ENCODE measurements around the gene CHTOP. TPM values are rescaled to one million over a fixed set of nuclear protein-coding genes. Genes with fewer than 3 reads are reported as not detected.
A peak's percentile ranks its signal among the peaks of the same experiment; 100 is the strongest.

The CHTOP gene
- total and polyA plus RNA-seq, 2 of the 13 experiments (the other 11 are each of a cell fraction or from before 2014, with no cell fraction given), result 38.0 to 51.9 TPM

DNA sequence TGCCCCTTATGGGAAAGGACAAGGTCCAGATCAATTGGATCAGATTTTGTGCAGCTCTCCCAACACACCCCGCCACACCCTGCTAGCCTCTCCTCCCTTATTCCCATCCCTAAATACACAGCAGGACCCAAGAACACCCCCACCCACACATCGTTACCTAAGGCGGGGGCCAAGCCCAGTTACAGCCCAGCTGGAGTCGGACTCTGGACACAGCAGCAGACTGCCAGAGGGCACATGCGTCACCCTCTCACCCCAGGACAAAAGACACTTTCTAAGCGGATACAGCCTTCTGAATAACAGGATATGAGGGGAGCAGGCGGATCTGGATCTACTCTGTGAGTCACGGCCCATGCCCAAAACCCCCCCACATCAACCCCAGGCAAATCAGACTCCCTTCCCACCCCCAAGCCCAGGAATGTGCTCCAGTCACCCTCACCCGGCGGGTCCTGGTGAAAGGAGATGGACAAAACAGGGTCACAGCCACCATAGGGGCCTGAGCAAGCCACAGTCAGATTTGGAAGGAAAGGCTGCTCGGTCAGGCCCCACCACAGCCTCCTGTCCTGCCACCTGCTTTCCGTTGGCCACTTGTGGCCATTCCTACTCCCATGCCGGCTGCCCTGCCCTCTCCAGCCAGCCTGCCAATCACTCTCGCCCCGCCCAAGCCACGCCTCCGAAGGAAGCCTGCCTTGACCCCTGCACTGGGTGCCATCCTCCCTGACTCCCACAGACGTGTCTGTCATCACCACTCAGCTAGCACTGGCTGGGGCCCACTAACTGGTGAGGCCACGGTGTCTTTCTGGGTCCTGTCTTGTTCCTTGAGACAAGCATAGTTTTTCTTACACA lies 24.9 kb upstream of the CHTOP start (continued):
- TF ChIP-seq, protein P1, sequence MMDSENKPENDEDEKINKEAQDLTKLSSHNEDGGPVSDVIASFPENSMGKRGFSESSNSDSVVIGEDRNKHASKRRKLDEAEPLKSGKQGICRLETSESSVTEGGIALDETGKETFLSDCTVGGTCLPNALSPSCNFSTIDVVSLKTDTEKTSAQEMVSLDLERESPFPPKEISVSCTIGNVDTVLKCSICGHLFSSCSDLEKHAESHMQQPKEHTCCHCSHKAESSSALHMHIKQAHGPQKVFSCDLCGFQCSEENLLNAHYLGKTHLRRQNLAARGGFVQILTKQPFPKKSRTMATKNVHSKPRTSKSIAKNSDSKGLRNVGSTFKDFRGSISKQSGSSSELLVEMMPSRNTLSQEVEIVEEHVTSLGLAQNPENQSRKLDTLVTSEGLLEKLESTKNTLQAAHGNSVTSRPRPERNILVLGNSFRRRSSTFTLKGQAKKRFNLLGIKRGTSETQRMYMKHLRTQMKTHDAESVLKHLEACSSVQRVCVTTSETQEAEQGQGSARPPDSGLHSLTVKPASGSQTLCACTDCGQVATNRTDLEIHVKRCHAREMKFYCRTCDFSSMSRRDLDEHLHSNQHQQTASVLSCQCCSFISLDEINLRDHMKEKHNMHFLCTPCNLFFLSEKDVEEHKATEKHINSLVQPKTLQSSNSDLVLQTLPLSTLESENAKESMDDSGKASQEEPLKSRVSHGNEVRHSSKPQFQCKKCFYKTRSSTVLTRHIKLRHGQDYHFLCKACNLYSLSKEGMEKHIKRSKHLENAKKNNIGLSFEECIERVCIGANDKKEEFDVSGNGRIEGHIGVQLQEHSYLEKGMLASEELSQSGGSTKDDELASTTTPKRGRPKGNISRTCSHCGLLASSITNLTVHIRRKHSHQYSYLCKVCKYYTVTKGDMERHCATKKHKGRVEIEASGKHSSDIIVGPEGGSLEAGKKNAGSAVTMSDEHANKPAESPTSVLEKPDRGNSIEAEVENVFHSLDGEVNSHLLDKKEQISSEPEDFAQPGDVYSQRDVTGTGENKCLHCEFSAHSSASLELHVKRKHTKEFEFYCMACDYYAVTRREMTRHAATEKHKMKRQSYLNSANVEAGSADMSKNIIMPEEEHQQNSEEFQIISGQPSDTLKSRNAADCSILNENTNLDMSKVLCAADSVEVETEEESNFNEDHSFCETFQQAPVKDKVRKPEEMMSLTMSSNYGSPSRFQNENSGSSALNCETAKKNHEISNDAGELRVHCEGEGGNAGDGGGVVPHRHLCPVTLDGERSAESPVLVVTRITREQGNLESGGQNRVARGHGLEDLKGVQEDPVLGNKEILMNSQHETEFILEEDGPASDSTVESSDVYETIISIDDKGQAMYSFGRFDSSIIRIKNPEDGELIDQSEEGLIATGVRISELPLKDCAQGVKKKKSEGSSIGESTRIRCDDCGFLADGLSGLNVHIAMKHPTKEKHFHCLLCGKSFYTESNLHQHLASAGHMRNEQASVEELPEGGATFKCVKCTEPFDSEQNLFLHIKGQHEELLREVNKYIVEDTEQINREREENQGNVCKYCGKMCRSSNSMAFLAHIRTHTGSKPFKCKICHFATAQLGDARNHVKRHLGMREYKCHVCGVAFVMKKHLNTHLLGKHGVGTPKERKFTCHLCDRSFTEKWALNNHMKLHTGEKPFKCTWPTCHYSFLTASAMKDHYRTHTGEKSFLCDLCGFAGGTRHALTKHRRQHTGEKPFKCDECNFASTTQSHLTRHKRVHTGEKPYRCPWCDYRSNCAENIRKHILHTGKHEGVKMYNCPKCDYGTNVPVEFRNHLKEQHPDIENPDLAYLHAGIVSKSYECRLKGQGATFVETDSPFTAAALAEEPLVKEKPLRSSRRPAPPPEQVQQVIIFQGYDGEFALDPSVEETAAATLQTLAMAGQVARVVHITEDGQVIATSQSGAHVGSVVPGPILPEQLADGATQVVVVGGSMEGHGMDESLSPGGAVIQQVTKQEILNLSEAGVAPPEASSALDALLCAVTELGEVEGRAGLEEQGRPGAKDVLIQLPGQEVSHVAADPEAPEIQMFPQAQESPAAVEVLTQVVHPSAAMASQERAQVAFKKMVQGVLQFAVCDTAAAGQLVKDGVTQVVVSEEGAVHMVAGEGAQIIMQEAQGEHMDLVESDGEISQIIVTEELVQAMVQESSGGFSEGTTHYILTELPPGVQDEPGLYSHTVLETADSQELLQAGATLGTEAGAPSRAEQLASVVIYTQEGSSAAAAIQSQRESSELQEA (CRISPR knock-in tag; IDR thresholded peaks at IDR 0.05; ENCODE audit: not compliant biosample characterization), result no peak
- TF ChIP-seq, protein P2, sequence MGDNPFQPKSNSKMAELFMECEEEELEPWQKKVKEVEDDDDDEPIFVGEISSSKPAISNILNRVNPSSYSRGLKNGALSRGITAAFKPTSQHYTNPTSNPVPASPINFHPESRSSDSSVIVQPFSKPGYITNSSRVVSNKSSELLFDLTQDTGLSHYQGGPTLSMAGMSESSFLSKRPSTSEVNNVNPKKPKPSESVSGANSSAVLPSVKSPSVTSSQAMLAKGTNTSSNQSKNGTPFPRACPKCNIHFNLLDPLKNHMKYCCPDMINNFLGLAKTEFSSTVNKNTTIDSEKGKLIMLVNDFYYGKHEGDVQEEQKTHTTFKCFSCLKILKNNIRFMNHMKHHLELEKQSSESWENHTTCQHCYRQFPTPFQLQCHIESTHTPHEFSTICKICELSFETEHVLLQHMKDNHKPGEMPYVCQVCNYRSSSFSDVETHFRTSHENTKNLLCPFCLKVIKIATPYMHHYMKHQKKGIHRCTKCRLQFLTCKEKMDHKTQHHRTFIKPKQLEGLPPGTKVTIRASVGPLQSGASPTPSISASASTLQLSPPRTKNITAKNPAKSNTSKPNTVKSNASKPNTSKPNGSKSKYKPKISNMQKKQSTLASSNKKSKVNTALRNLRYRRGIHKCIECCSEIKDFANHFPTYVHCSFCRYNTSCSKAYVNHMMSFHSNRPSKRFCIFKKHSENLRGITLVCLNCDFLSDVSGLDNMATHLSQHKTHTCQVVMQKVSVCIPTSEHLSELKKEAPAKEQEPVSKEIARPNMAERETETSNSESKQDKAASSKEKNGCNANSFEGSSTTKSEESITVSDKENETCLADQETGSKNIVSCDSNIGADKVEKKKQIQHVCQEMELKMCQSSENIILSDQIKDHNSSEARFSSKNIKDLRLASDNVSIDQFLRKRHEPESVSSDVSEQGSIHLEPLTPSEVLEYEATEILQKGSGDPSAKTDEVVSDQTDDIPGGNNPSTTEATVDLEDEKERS (CRISPR knock-in tag; IDR thresholded peaks at IDR 0.05), result no peak; the same call in 1 of the 2 replicates
- TF ChIP-seq ZNF546 (CRISPR knock-in tag; conservative IDR thresholded peaks at IDR 0.05) (no peak), SP5 (CRISPR knock-in tag; IDR thresholded peaks at IDR 0.05; ENCODE audit: borderline replicate concordance, low read depth) (peak; percentile 95), NKX3-1 (CRISPR knock-in tag; IDR thresholded peaks at IDR 0.05) (no peak), ZNF468 (CRISPR knock-in tag; IDR thresholded peaks at IDR 0.05) (no peak), ZNF720 (CRISPR knock-in tag; IDR thresholded peaks at IDR 0.05) (no peak), ZNF577 (CRISPR knock-in tag; IDR thresholded peaks at IDR 0.05; ENCODE audit: borderline replicate concordance, low read depth) (0 out of 2 replicates have a peak, but pooled peaks have one; percentile 48)
- TF ChIP-seq, protein P3, sequence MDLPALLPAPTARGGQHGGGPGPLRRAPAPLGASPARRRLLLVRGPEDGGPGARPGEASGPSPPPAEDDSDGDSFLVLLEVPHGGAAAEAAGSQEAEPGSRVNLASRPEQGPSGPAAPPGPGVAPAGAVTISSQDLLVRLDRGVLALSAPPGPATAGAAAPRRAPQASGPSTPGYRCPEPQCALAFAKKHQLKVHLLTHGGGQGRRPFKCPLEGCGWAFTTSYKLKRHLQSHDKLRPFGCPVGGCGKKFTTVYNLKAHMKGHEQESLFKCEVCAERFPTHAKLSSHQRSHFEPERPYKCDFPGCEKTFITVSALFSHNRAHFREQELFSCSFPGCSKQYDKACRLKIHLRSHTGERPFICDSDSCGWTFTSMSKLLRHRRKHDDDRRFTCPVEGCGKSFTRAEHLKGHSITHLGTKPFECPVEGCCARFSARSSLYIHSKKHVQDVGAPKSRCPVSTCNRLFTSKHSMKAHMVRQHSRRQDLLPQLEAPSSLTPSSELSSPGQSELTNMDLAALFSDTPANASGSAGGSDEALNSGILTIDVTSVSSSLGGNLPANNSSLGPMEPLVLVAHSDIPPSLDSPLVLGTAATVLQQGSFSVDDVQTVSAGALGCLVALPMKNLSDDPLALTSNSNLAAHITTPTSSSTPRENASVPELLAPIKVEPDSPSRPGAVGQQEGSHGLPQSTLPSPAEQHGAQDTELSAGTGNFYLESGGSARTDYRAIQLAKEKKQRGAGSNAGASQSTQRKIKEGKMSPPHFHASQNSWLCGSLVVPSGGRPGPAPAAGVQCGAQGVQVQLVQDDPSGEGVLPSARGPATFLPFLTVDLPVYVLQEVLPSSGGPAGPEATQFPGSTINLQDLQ (CRISPR knock-in tag; IDR thresholded peaks at IDR 0.05), result no peak
- TF ChIP-seq, protein P4, sequence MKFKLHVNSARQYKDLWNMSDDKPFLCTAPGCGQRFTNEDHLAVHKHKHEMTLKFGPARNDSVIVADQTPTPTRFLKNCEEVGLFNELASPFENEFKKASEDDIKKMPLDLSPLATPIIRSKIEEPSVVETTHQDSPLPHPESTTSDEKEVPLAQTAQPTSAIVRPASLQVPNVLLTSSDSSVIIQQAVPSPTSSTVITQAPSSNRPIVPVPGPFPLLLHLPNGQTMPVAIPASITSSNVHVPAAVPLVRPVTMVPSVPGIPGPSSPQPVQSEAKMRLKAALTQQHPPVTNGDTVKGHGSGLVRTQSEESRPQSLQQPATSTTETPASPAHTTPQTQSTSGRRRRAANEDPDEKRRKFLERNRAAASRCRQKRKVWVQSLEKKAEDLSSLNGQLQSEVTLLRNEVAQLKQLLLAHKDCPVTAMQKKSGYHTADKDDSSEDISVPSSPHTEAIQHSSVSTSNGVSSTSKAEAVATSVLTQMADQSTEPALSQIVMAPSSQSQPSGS (CRISPR knock-in tag; IDR thresholded peaks at IDR 0.05), result 0 out of 2 replicates have a peak, but pooled peaks have one; percentile 10

Data from HepG2 (cell line).